Neural progenitor cell (in vitro differentiated cells): ENCODE data around the gene PREP. TPM values are rescaled to one million over a fixed set of nuclear protein-coding genes. Genes with fewer than 3 reads are reported as not detected.

Experiments used
- DNase-seq: peaks from one replicate; pipeline ENCODE4 v3.0.0-alpha.2; 2016; ENCODE audit warnings: low spot score
- H2AFZ ChIP-seq: fragments of 200-600 bp; sonication (generic); replicated peaks from 2 replicates; pipeline ENCODE4 v1.6.1; 2016; ENCODE audit warnings: antibody characterized with exemption
- H3F3A ChIP-seq: fragments of 200-600 bp; sonication (generic); 2 replicates; pipeline ENCODE4 v1.6.1; 2016; ENCODE audit warnings: antibody characterized with exemption, low read depth
- H3K27ac ChIP-seq: fragments of 200-600 bp; sonication (generic); 2 replicates; pipeline ENCODE4 v1.5.1; 2016; ENCODE audit warnings: mild to moderate bottlenecking
- H3K27me3 ChIP-seq: fragments of 200-600 bp; sonication (generic); 2 replicates; pipeline ENCODE4 v1.6.1; 2016; ENCODE audit warnings: mild to moderate bottlenecking, moderate library complexity
- H3K36me3 ChIP-seq: fragments of 200-600 bp; sonication (generic); 2 replicates; pipeline ENCODE4 v1.5.1; 2016
- H3K4me1 ChIP-seq: fragments of 200-600 bp; sonication (generic); 2 replicates; pipeline ENCODE4 v1.6.1; 2016; ENCODE audit warnings: mixed run types
- H3K4me2 ChIP-seq: fragments of 200-600 bp; sonication (generic); 2 replicates; pipeline ENCODE4 v1.6.1; 2016
- H3K4me3 ChIP-seq: fragments of 200-600 bp; sonication (generic); 2 replicates; pipeline ENCODE4 v1.5.1; 2016
- H3K79me2 ChIP-seq: fragments of 200-600 bp; sonication (generic); 2 replicates; pipeline ENCODE4 v1.6.1; 2016; ENCODE audit warnings: low read depth
- H3K9ac ChIP-seq: fragments of 200-600 bp; sonication (generic); 2 replicates; pipeline ENCODE4 v1.6.1; 2016
- H3K9me3 ChIP-seq: fragments of 200-600 bp; sonication (generic); 2 replicates; pipeline ENCODE4 v1.5.1; 2016; ENCODE audit warnings: low read depth
- H4K20me1 ChIP-seq: fragments of 200-600 bp; sonication (generic); 2 replicates; pipeline ENCODE4 v1.6.1; 2016; ENCODE audit warnings: low read depth
- H3K27ac Mint-ChIP-seq: 3 replicates; pipeline ENCODE4 v1.8.0; 2021; ENCODE audit warnings: mixed read lengths
- H3K27me3 Mint-ChIP-seq: 2 replicates; pipeline ENCODE4 v1.8.0; 2022; ENCODE audit warnings: low read depth, mild to moderate bottlenecking, inconsistent platforms, moderate library complexity, mixed read lengths; ENCODE audit not compliant: insufficient read depth
- H3K36me3 Mint-ChIP-seq: 3 replicates; pipeline ENCODE4 v1.8.0; 2021; ENCODE audit warnings: mixed read lengths
- H3K4me1 Mint-ChIP-seq: 3 replicates; pipeline ENCODE4 v1.8.0; 2021; ENCODE audit warnings: mixed read lengths
- H3K4me3 Mint-ChIP-seq: 3 replicates; pipeline ENCODE4 v1.8.0; 2021; ENCODE audit warnings: mild to moderate bottlenecking, moderate library complexity, mixed read lengths
- H3K9me3 Mint-ChIP-seq: 3 replicates; pipeline ENCODE4 v1.8.0; 2020; ENCODE audit warnings: mixed read lengths
- CTCF ChIP-seq: fragments of 200-600 bp; sonication (generic); IDR thresholded peaks from 2 replicates; pipeline ENCODE4 v1.5.1; 2017; ENCODE audit warnings: antibody characterized with exemption, mild to moderate bottlenecking
- EZH2 ChIP-seq: fragments of 200-600 bp; sonication (generic); IDR thresholded peaks from 2 replicates; pipeline ENCODE4 v1.6.1; 2017; ENCODE audit warnings: antibody characterized with exemption, mild to moderate bottlenecking, moderate library complexity
- EZH2phosphoT487 ChIP-seq: fragments of 200-600 bp; sonication (generic); IDR thresholded peaks from 2 replicates; pipeline ENCODE4 v1.6.1; 2017; ENCODE audit warnings: antibody characterized with exemption
- total RNA-seq: library from RNA; depleted of rRNA; stranded (reverse); fragments of >200 nt; gene quantifications from 2 replicates; pipeline ENCODE4 v1.2.3, GENCODE V29; 2015; ENCODE audit warnings: low replicate concordance

PREP gene
- total RNA-seq, 1 donor from 2014 or later: 28.6 TPM

DNA sequence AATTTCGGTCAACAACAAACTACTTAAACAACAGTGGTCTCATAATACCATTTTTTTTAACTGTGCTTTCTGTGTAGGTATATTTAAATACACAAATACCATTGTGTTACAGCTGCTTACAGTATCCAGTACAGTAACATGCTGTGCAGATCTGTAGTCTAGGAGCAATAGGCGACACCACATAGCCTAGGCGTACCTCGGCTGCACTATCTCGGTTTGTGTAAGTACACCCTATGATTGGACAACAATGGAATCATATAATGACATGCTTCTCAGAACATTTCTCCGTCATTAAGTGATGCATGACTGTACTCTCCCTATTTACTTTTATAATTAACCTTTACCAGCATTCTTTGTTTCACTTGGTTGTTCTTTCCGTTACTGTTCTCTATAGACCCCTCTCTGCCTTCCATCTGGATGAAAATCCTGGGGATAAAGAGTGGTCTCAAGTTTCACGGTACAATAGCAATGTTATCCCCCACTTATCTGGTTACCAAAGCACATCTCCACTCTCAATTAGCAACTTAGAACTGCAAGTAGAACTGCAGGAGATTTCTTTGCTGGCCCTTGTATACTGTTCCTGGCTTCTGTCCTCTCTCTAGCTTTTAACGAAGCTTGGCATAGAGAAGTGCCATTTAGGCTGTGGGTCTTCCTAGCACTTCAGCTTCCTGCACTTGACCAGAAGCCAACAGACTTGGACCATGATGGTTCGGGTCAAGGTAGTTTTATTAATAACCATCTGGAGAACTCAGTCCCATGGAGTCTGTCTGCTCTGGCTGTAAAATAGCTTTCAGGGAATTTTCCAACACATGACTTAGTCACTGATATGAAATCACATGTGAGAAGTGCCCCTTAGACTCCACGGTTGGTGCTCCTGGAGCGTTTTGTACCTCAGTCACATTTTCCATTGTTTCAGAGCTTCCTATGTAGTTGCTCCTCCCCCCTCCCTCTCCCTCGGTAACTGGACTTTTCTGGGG, 142.7 kb downstream of the PREP start:
- TF ChIP-seq EZH2phosphoT487 (peak; percentile 95), CTCF (no peak)
- no peak overlapping the region for H3K4me3 Mint-ChIP-seq
- H3K36me3 Mint-ChIP-seq: no peaks in the 10 kb centered on the region
- Histone ChIP-seq H3K27ac (no peak overlapping the region), H3K79me2 (no peaks in the 10 kb centered on the region), H4K20me1 (no peaks in the 10 kb centered on the region), H3F3A (peaks cover 9% of the 10 kb centered on the region), H3K36me3 (no peaks in the 10 kb centered on the region), H3K9me3 (no peaks in the 10 kb centered on the region), H3K27me3 (no peaks in the 10 kb centered on the region), H3K4me3 (no peak overlapping the region), H3K4me2 (peak overlapping the region; percentile 3), H3K4me1 (peaks cover 25% of the 10 kb centered on the region), H3K9ac (no peak overlapping the region), H2AFZ (no peak overlapping the region)
- peaks cover 38% of the 10 kb centered on the region for H3K4me1 Mint-ChIP-seq
- peak; percentile 61 for DNase-seq
- H3K27ac Mint-ChIP-seq: no peak overlapping the region
- no peaks in the 10 kb centered on the region for H3K9me3 Mint-ChIP-seq
- no peaks in the 10 kb centered on the region for H3K27me3 Mint-ChIP-seq

DNA sequence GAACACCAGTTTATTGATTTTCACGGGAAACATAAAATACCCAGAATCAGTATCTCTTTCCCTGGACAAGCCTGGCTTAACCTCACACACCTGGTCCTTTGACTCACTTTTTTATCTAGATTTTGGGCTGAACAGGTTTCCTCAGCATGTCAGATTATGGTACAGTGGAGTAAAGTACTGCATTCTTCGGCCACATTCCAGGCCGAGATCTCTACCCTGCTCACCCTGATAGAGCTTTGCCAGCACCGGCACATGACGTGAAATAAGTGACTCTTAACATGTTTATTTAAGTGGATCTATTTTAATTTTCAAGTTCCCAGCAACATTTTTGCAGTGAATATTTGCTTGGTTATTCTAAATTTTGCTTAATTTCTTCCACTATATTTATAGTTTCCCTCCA, 144.1 kb downstream of the PREP start:
- Histone ChIP-seq H3K4me2 (no peak overlapping the region), H3K9me3 (no peaks in the 10 kb centered on the region), H3F3A (peaks cover 9% of the 10 kb centered on the region), H3K9ac (no peak overlapping the region), H3K4me3 (no peak overlapping the region), H3K4me1 (peaks cover 25% of the 10 kb centered on the region), H3K27me3 (no peaks in the 10 kb centered on the region), H4K20me1 (no peaks in the 10 kb centered on the region), H3K36me3 (no peaks in the 10 kb centered on the region), H3K79me2 (no peaks in the 10 kb centered on the region), H2AFZ (no peak overlapping the region), H3K27ac (no peak overlapping the region)
- Mint-ChIP-seq H3K4me3 (no peak overlapping the region), H3K27me3 (no peaks in the 10 kb centered on the region), H3K36me3 (no peaks in the 10 kb centered on the region), H3K9me3 (peaks cover 2% of the 10 kb centered on the region), H3K27ac (no peak overlapping the region), H3K4me1 (peaks cover 38% of the 10 kb centered on the region)
- TF ChIP-seq CTCF (no peak), EZH2phosphoT487 (no peak), EZH2 (no peak)
- DNase-seq: no peak

DNA sequence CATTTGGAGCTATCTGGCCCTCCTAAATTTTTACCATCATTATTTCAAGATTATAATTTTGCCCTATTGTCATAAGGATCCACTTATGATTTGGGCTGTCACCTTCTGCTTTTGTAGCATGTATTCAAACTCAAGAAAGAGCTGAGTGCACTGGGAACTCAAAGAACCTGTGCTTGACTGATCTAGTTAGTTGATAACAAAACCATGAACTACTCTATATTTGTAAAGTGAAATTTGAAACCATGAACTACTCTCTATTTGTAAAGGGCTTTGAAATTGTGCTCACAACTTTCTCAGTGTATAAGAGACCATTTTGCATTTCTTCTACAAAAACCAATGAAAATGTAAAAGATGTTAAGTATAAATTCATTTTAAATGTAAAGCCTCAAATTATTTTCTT, 145.5 kb downstream of the PREP start:
- Histone ChIP-seq H4K20me1 (no peaks in the 10 kb centered on the region), H3K4me3 (no peak overlapping the region), H3K27me3 (no peaks in the 10 kb centered on the region), H3K4me2 (no peak overlapping the region), H3K79me2 (no peaks in the 10 kb centered on the region), H3K4me1 (peaks cover 25% of the 10 kb centered on the region), H3K9ac (no peak overlapping the region), H3K27ac (no peak overlapping the region), H3F3A (peaks cover 9% of the 10 kb centered on the region), H2AFZ (no peak overlapping the region), H3K9me3 (no peaks in the 10 kb centered on the region), H3K36me3 (no peaks in the 10 kb centered on the region)
- Mint-ChIP-seq H3K9me3 (peaks cover 2% of the 10 kb centered on the region), H3K36me3 (no peaks in the 10 kb centered on the region), H3K4me1 (peaks cover 38% of the 10 kb centered on the region), H3K4me3 (no peak overlapping the region), H3K27ac (peak overlapping the region; percentile 44), H3K27me3 (peaks cover 2% of the 10 kb centered on the region)
- no peak for DNase-seq
- TF ChIP-seq EZH2phosphoT487 (no peak), EZH2 (no peak), CTCF (no peak)
